Endothelial cell of umbilical vein (primary cell): ENCODE measurements around the gene RIPOR1. TPM values are rescaled to one million over a fixed set of nuclear protein-coding genes. Genes with fewer than 3 reads are reported as not detected.

ENCODE experiments used
- BruUV-seq: library from RNA; stranded (reverse); fragments of 400-500 nt; replicated peaks from 2 replicates; lab custom pipeline; 2021; lab: Mats Ljungman, UMichigan
- CTCF ChIA-PET: fragments of 300-600, 350-600 bp; sonication (Branson Sonifier 250); formaldehyde crosslinking; loops from one replicate; lab custom pipeline; 2021; ENCODE audit warnings: antibody characterized with exemption, inconsistent platforms; lab: Charles Lee
- POLR2A ChIA-PET: fragments of 300-600, 350-600 bp; sonication (Branson Sonifier 250); formaldehyde crosslinking; loops from one replicate; lab custom pipeline; 2021; ENCODE audit warnings: antibody characterized with exemption, inconsistent platforms; lab: Charles Lee
- DNase-seq: peaks from one replicate; pipeline ENCODE4 v3.0.0-alpha.2; 2011; ENCODE audit warnings: low read depth, low spot score
- FAIRE-seq: peaks from 2 replicates; lab custom pipeline; 2011; peaks lifted over from hg19 to GRCh38; lab: Jason Lieb, UNC
- H2AFZ ChIP-seq: 2 replicates; pipeline ENCODE4 v1.6.0; 2012; ENCODE audit warnings: low read depth, low read length, control low read depth, inconsistent platforms
- H3K27ac ChIP-seq: 2 replicates; pipeline ENCODE4 v1.5.1; 2011; ENCODE audit warnings: low read depth, mild to moderate bottlenecking, control low read depth, low read length, moderate library complexity; ENCODE audit not compliant: insufficient read depth
- H3K27me3 ChIP-seq, 2 experiments: 2 replicates each; pipeline versions ENCODE4 v1.6.0 to v1.6.1; 2011; ENCODE audit warnings: low read length in 2 of 2, mixed read lengths in 1 of 2; ENCODE audit not compliant: control insufficient read depth in 2 of 2, insufficient read depth in 2 of 2
- H3K36me3 ChIP-seq, 2 experiments: 2 replicates in 1 of 2; 3 replicates in 1 of 2; pipeline ENCODE4 v1.5.1; 2011; ENCODE audit warnings: low read length in 2 of 2, mild to moderate bottlenecking in 1 of 2, moderate library complexity in 1 of 2; ENCODE audit not compliant: control insufficient read depth in 2 of 2, insufficient read depth in 2 of 2; ENCODE audit errors: extremely low read depth in 1 of 2
- H3K4me1 ChIP-seq: 3 replicates; pipeline ENCODE4 v1.5.1; 2011; ENCODE audit warnings: mild to moderate bottlenecking, low read length; ENCODE audit not compliant: control insufficient read depth, insufficient read depth; ENCODE audit errors: extremely low read depth
- H3K4me2 ChIP-seq: 2 replicates; pipeline ENCODE4 v1.6.1; 2011; ENCODE audit warnings: low read length, control low read depth, mixed read lengths; ENCODE audit not compliant: insufficient read depth
- H3K4me3 ChIP-seq, 3 experiments: fragments of 200-600 bp in 1 of 3; sonication (generic), shearing (Covaris generic) in 1 of 3; replicated peaks in 1 of 3; 2 replicates each; pipeline ENCODE4 v1.5.1; 2011 to 2016; ENCODE audit warnings: control low read depth in 3 of 3, low read length in 3 of 3, mild to moderate bottlenecking in 2 of 3, inconsistent platforms in 1 of 3, low read depth in 1 of 3, moderate library complexity in 1 of 3; ENCODE audit not compliant: insufficient read depth in 1 of 3
- H3K79me2 ChIP-seq: 2 replicates; pipeline ENCODE4 v1.6.0; 2012; ENCODE audit warnings: low read length, inconsistent platforms; ENCODE audit not compliant: control insufficient read depth, insufficient read depth
- H3K9ac ChIP-seq: replicated peaks from 2 replicates; pipeline ENCODE3; 2011; ENCODE audit warnings: low read length, control low read depth; ENCODE audit not compliant: insufficient read depth; ENCODE audit errors: extremely low read depth
- H3K9me1 ChIP-seq: replicated peaks from 3 replicates; pipeline ENCODE4 v1.6.0; 2011; ENCODE audit warnings: mild to moderate bottlenecking, low read length; ENCODE audit not compliant: control insufficient read depth, insufficient read depth; ENCODE audit errors: extremely low read depth
- H3K9me3 ChIP-seq: replicated peaks from 2 replicates; pipeline ENCODE4 v1.5.1; 2012; ENCODE audit warnings: low read length, inconsistent platforms; ENCODE audit not compliant: control insufficient read depth, insufficient read depth
- H4K20me1 ChIP-seq: replicated peaks from 2 replicates; pipeline ENCODE3; 2011; ENCODE audit warnings: mild to moderate bottlenecking, low read length; ENCODE audit not compliant: control insufficient read depth, insufficient read depth; ENCODE audit errors: extremely low read depth
- FOS ChIP-seq: IDR thresholded peaks from 2 replicates; pipeline ENCODE4 v1.6.1; 2011; ENCODE audit warnings: mild to moderate bottlenecking, low read length, moderate library complexity, borderline replicate concordance; ENCODE audit not compliant: insufficient read depth
- JUN ChIP-seq: IDR thresholded peaks from 2 replicates; pipeline ENCODE4 v1.6.1; 2011; ENCODE audit warnings: borderline replicate concordance, low read depth; ENCODE audit not compliant: insufficient read length, insufficient read depth
- MYC ChIP-seq: IDR thresholded peaks from one replicate; pipeline ENCODE4 v1.6.1; 2011; ENCODE audit warnings: mild to moderate bottlenecking, low read depth, low read length
- POLR2A ChIP-seq: IDR thresholded peaks from 2 replicates; pipeline ENCODE4 v1.6.1; 2012; ENCODE audit warnings: low read depth, mild to moderate bottlenecking, control low read depth, low read length
- POLR2AphosphoS5 ChIP-seq: IDR thresholded peaks from 2 replicates; pipeline ENCODE4 v1.6.1; 2012; ENCODE audit warnings: low read depth, mild to moderate bottlenecking, control low read depth, low read length, moderate library complexity; ENCODE audit not compliant: insufficient read depth
- dilution Hi-C: fragments of 300-500 bp; cut with MboI; formaldehyde crosslinking; loops from one replicate; pipeline ENCODE4 v1.15.0; 2019; ENCODE audit warnings: low sequenced_read_pairs; ENCODE audit not compliant: extremely low pct_ligation_motif_present
- intact Hi-C: fragments of 100-400 bp; cut with micrococcal nuclease; formaldehyde crosslinking; loops from one replicate; pipeline ENCODE4 v1.10.0; 2022
- polyA plus RNA-seq, 4 experiments: library from polyadenylated mRNA; depleted of rRNA in 3 of 4; stranded (reverse) in 3 of 4; unstranded in 1 of 4; fragments of >200 nt; gene quantifications; 2 replicates each; pipeline versions ENCODE4 v1.2.1 to v1.2.3, GENCODE V29; 2011 to 2012; ENCODE audit warnings: missing spikeins in 1 of 4
- total RNA-seq: library from RNA; stranded (reverse); gene quantifications from 2 replicates; pipeline ENCODE4 v1.2.3, GENCODE V29; 2021
- TF ChIP-seq, protein P1 (sequence below), 2 donors: IDR thresholded peaks; 1 replicate in 1 of 2; 2 replicates in 1 of 2; pipeline ENCODE4 v1.5.1; 2011; ENCODE audit warnings: low read length in 2 of 2, mild to moderate bottlenecking in 2 of 2, moderate library complexity in 2 of 2, control low read depth in 1 of 2, inconsistent platforms in 1 of 2, low read depth in 1 of 2; ENCODE audit not compliant: insufficient read depth in 1 of 2; ENCODE audit errors: extremely low read depth in 1 of 2

Gene RIPOR1
- total and polyA plus RNA-seq, 2 donors (not counting 3 experiments of a cell fraction or from before 2014, with no cell fraction given): 45.3 to 144 TPM

DNA sequence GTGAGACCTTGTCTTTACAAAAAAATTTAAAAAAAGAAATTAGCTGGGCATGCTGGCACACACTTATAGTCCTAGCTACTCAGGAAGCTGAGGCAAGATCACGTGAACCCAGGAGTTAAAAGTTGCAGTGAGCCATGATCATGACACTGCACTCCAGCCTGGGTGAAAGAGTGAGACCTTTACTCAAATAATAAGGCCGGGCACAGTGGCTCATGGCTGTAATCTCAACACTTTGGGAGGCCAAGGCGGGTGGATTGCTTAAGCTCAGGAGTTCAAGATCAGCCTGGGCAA, 11.5 kb upstream of the RIPOR1 start:
- Histone ChIP-seq H3K36me3 (no peaks in the 10 kb centered on the region), H3K9me1 (no peaks in the 10 kb centered on the region), H3K4me1 (peaks cover 16% of the 10 kb centered on the region), H3K9ac (no peak overlapping the region), H3K79me2 (no peaks in the 10 kb centered on the region), H2AFZ (no peak overlapping the region), H3K4me3 (no peak overlapping the region), H4K20me1 (no peaks in the 10 kb centered on the region), H3K27me3 (no peaks in the 10 kb centered on the region), H3K27ac (no peak overlapping the region), H3K4me2 (no peak overlapping the region), H3K9me3 (no peaks in the 10 kb centered on the region)
- intact Hi-C loops (no loop called here), dilution Hi-C loops (no loop called here)
- ChIA-PET POLR2A (no interaction called here), CTCF (interaction anchor here (1.4 to 10.0 kb wide), 3 partner anchors 24 to 35 kb away, joined by 5 to 247 read pairs (median 133); partner anchors contain the start of genes AGRP and ATP6V0D1)
- DNase-seq (no peak), FAIRE-seq (no peak)
- BruUV-seq: no TSS peak
- TF ChIP-seq, protein P1, sequence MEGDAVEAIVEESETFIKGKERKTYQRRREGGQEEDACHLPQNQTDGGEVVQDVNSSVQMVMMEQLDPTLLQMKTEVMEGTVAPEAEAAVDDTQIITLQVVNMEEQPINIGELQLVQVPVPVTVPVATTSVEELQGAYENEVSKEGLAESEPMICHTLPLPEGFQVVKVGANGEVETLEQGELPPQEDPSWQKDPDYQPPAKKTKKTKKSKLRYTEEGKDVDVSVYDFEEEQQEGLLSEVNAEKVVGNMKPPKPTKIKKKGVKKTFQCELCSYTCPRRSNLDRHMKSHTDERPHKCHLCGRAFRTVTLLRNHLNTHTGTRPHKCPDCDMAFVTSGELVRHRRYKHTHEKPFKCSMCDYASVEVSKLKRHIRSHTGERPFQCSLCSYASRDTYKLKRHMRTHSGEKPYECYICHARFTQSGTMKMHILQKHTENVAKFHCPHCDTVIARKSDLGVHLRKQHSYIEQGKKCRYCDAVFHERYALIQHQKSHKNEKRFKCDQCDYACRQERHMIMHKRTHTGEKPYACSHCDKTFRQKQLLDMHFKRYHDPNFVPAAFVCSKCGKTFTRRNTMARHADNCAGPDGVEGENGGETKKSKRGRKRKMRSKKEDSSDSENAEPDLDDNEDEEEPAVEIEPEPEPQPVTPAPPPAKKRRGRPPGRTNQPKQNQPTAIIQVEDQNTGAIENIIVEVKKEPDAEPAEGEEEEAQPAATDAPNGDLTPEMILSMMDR (IDR thresholded peaks at IDR 0.05; ENCODE audit: extremely low read depth in 1 of 2, insufficient read depth in 1 of 2, low read depth in 1 of 2, low read length in 2 of 2): no peak
- TF ChIP-seq JUN: no peak
- no peak for TF ChIP-seq FOS
- no peak for TF ChIP-seq POLR2AphosphoS5
- TF ChIP-seq POLR2A: no peak
- TF ChIP-seq MYC: no peak
